ENCODE measurements around the gene PARP11. TPM values are rescaled to one million over a fixed set of nuclear protein-coding genes. Genes with fewer than 3 reads are reported as not detected.

PARP11 gene
- total RNA-seq, 2 experiments from 2014 or later: 3.8 to 15.7 TPM

DNA sequence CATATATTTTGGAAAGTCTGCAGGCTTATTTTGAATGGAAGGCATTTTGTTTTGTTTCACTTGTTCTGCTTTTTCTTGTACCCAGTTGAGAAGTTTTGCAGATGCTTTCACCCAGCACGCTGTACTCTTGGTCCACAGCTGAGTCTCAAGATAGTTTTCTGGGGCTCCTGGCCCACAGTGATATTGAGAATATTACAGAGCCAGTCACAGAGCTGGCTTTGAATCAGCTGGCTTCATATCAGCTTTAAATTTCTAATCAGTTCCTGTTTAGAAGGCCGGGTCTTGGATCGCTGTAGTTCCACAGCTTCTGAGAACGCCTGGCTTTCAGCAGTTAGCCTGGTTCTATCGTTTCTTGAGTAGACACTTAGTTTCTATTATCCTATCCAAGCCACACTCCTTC, 32.5 kb upstream of the PARP11 start:
- Histone ChIP-seq H3K4me3 (ENCODE audit: low read depth, low read length, poor library complexity, severe bottlenecking) (no peak overlapping the region), H3K4me1 (ENCODE audit: insufficient read depth, low read length, poor library complexity, severe bottlenecking) (no peaks in the 10 kb centered on the region), H3K9me2 (ENCODE audit: insufficient read depth, low read length) (no peaks in the 10 kb centered on the region), H2AFZ (ENCODE audit: low read length) (no peak overlapping the region), H3K79me2 (ENCODE audit: insufficient read depth, low read depth, low read length) (no peaks in the 10 kb centered on the region), H3K27ac (ENCODE audit: low read depth, low read length, poor library complexity, severe bottlenecking) (no peak overlapping the region), H3K4me2 (ENCODE audit: low read length) (no peak overlapping the region), H3K9me3 (ENCODE audit: low read length) (no peaks in the 10 kb centered on the region), H3K36me3 (ENCODE audit: insufficient read depth, low read length) (no peaks in the 10 kb centered on the region), H4K20me1 (ENCODE audit: insufficient read depth, low read length) (no peaks in the 10 kb centered on the region)
- POLR2A ChIA-PET: interaction anchor here (0.6 kb wide), 1 partner anchor 70 kb away, joined by 3 read pairs; no protein-coding TSS in a partner anchor
- no peak for DNase-seq (ENCODE audit: low spot score)
- no TSS peak for BruUV-seq (replicated peaks)
- no peak for TF ChIP-seq CTCF (conservative IDR thresholded peaks at IDR 0.05; ENCODE audit: low read length)
- TF ChIP-seq EZH2phosphoT487 (IDR thresholded peaks at IDR 0.05; ENCODE audit: borderline replicate concordance, low read depth, low read length): no peak
- intact Hi-C loops (cut with micrococcal nuclease; ENCODE audit: unreplicated experiment): no loop called here
- CTCF ChIA-PET (ENCODE audit: unreplicated experiment): no interaction called here

GRCh38 chr12:3904999-3905398, 31.8 kb upstream of the PARP11 start:
- no peak overlapping the region for H3K27ac ChIP-seq (ENCODE audit: low read depth, low read length, poor library complexity, severe bottlenecking)
- ChIA-PET POLR2A (interaction anchor here (0.6 kb wide), 1 partner anchor 69 kb away, joined by 3 read pairs; no protein-coding TSS in a partner anchor), CTCF (ENCODE audit: unreplicated experiment) (no interaction called here)

More at GRCh38 chr12:3904999-3905398, 31.8 kb upstream of the PARP11 start:
- Histone ChIP-seq H3K4me1 (ENCODE audit: insufficient read depth, low read length, poor library complexity, severe bottlenecking) (no peaks in the 10 kb centered on the region), H3K79me2 (ENCODE audit: insufficient read depth, low read depth, low read length) (no peaks in the 10 kb centered on the region), H3K4me2 (ENCODE audit: low read length) (no peak overlapping the region), H3K9me3 (ENCODE audit: low read length) (no peaks in the 10 kb centered on the region), H3K9me2 (ENCODE audit: insufficient read depth, low read length) (no peaks in the 10 kb centered on the region), H3K4me3 (ENCODE audit: low read depth, low read length, poor library complexity, severe bottlenecking) (no peak overlapping the region), H3K36me3 (ENCODE audit: insufficient read depth, low read length) (no peaks in the 10 kb centered on the region), H4K20me1 (ENCODE audit: insufficient read depth, low read length) (no peaks in the 10 kb centered on the region), H2AFZ (ENCODE audit: low read length) (no peak overlapping the region)
- intact Hi-C loops (cut with micrococcal nuclease; ENCODE audit: unreplicated experiment): no loop called here
- DNase-seq (ENCODE audit: low spot score): no peak
- BruUV-seq (replicated peaks): no TSS peak
- no peak for TF ChIP-seq CTCF (conservative IDR thresholded peaks at IDR 0.05; ENCODE audit: low read length)
- no peak for TF ChIP-seq EZH2phosphoT487 (IDR thresholded peaks at IDR 0.05; ENCODE audit: borderline replicate concordance, low read depth, low read length)
